NOMO-1 treated with DMSO at 0.1 percent for 48 hours (cell line): Measurements from ENCODE around the gene PAIP1.
"Not testable (repeated sequence)": the region's sequence is repeated elsewhere in the genome, so short reads cannot be mapped to it uniquely, and the experiment has no call there.

Experiments used
- DNase-seq: peaks from one replicate; lab custom pipeline; 2025; ENCODE audit not compliant: unreplicated experiment; lab: John Stamatoyannopoulos, UW

The PAIP1 gene

GRCh38 chr5:43572357-43572756, 15.5 kb upstream of the PAIP1 start:
- no peak for DNase-seq

- no peak for DNase-seq
Measured at GRCh38 chr5:43571237-43571636, 14.4 kb upstream of the PAIP1 start.

- no peak for DNase-seq
Measured at GRCh38 chr5:43570450-43571158, 13.7 kb upstream of the PAIP1 start.

GRCh38 chr5:43569236-43569746, 12.4 kb upstream of the PAIP1 start:
- DNase-seq, result no peak

- no peak for DNase-seq
Measured at GRCh38 chr5:43567967-43568366, 11.1 kb upstream of the PAIP1 start.

GRCh38 chr5:43565043-43565442, 8.2 kb upstream of the PAIP1 start:
- no peak for DNase-seq

- DNase-seq, result no peak
Measured at GRCh38 chr5:43564289-43564850, 7.5 kb upstream of the PAIP1 start.

GRCh38 chr5:43563321-43563720, 6.4 kb upstream of the PAIP1 start:
- DNase-seq, result no peak

GRCh38 chr5:43561356-43561755, 4.5 kb upstream of the PAIP1 start:
- DNase-seq, result no peak

GRCh38 chr5:43560128-43560527, 3.3 kb upstream of the PAIP1 start:
- DNase-seq, result no peak

GRCh38 chr5:43556607-43556856, 345 bp downstream of the PAIP1 start:
- not testable (repeated sequence) for DNase-seq

- DNase-seq, result peak; percentile 63
Measured at GRCh38 chr5:43555895-43556606, 826 bp downstream of the PAIP1 start.

- no peak for DNase-seq
Measured at GRCh38 chr5:43554497-43554896, 2.4 kb downstream of the PAIP1 start.

GRCh38 chr5:43553381-43553780, 3.5 kb downstream of the PAIP1 start:
- DNase-seq, result no peak

GRCh38 chr5:43551731-43552130, 5.1 kb downstream of the PAIP1 start:
- DNase-seq, result no peak

GRCh38 chr5:43549272-43549671, 7.6 kb downstream of the PAIP1 start:
- not testable (repeated sequence) for DNase-seq

- no peak for DNase-seq
Measured at GRCh38 chr5:43548358-43548757, 8.5 kb downstream of the PAIP1 start.

- DNase-seq, result no peak
Measured at GRCh38 chr5:43547532-43547931, 9.3 kb downstream of the PAIP1 start.

- DNase-seq, result no peak
Measured at GRCh38 chr5:43543434-43543833, 13.4 kb downstream of the PAIP1 start.

GRCh38 chr5:43540746-43541145, 16.1 kb downstream of the PAIP1 start:
- DNase-seq, result no peak

GRCh38 chr5:43536972-43537371, 19.9 kb downstream of the PAIP1 start:
- no peak for DNase-seq

- DNase-seq, result no peak
Measured at GRCh38 chr5:43533646-43534045, 23.2 kb downstream of the PAIP1 start.
